ENCODE measurements around the gene KAT6B. TPM values are rescaled to one million over a fixed set of nuclear protein-coding genes. Genes with fewer than 3 reads are reported as not detected.

Gene KAT6B
- total RNA-seq, 1 experiment from 2014 or later: 14.9 TPM

GRCh38 chr10:74947781-74948401, 121.5 kb downstream of the KAT6B start:
- CTCF ChIA-PET: no interaction called here
- Histone ChIP-seq H3K36me3 (ENCODE audit: control insufficient read depth, insufficient read depth, low read length) (no peaks in the 10 kb centered on the region), H3K4me3 (ENCODE audit: low read depth, low read length) (no peak overlapping the region), H3K4me1 (peaks cover 7% of the 10 kb centered on the region), H3K27me3 (replicated peaks; ENCODE audit: control insufficient read depth, insufficient read depth, low read length) (no peaks in the 10 kb centered on the region), H3K9me3 (no peaks in the 10 kb centered on the region)
- no peaks in the 10 kb centered on the region for H3K4me1 Mint-ChIP-seq (ENCODE audit: low read depth, unreplicated experiment)
- H3K27me3 Mint-ChIP-seq (ENCODE audit: insufficient read depth, unreplicated experiment): no peaks in the 10 kb centered on the region
- no peak overlapping the region for H3K27ac Mint-ChIP-seq (ENCODE audit: unreplicated experiment)
- no peaks in the 10 kb centered on the region for H3K36me3 Mint-ChIP-seq (ENCODE audit: insufficient read depth, unreplicated experiment)
- H3K4me3 Mint-ChIP-seq (ENCODE audit: unreplicated experiment): no peak overlapping the region
- intact Hi-C loops (cut with micrococcal nuclease; ENCODE audit: unreplicated experiment): no loop called here
- TF ChIP-seq, protein P1, sequence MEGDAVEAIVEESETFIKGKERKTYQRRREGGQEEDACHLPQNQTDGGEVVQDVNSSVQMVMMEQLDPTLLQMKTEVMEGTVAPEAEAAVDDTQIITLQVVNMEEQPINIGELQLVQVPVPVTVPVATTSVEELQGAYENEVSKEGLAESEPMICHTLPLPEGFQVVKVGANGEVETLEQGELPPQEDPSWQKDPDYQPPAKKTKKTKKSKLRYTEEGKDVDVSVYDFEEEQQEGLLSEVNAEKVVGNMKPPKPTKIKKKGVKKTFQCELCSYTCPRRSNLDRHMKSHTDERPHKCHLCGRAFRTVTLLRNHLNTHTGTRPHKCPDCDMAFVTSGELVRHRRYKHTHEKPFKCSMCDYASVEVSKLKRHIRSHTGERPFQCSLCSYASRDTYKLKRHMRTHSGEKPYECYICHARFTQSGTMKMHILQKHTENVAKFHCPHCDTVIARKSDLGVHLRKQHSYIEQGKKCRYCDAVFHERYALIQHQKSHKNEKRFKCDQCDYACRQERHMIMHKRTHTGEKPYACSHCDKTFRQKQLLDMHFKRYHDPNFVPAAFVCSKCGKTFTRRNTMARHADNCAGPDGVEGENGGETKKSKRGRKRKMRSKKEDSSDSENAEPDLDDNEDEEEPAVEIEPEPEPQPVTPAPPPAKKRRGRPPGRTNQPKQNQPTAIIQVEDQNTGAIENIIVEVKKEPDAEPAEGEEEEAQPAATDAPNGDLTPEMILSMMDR (IDR thresholded peaks at IDR 0.05; ENCODE audit: insufficient read depth in 1 of 2, low read depth in 1 of 2, low read length in 1 of 2, severe bottlenecking in 1 of 2, unreplicated experiment in 1 of 2): no peak
- DNase-seq: no peak
- POLR2A ChIA-PET: no interaction called here
- BruUV-seq (replicated peaks): no TSS peak
- H3K9me3 Mint-ChIP-seq (ENCODE audit: unreplicated experiment): no peaks in the 10 kb centered on the region

DNA sequence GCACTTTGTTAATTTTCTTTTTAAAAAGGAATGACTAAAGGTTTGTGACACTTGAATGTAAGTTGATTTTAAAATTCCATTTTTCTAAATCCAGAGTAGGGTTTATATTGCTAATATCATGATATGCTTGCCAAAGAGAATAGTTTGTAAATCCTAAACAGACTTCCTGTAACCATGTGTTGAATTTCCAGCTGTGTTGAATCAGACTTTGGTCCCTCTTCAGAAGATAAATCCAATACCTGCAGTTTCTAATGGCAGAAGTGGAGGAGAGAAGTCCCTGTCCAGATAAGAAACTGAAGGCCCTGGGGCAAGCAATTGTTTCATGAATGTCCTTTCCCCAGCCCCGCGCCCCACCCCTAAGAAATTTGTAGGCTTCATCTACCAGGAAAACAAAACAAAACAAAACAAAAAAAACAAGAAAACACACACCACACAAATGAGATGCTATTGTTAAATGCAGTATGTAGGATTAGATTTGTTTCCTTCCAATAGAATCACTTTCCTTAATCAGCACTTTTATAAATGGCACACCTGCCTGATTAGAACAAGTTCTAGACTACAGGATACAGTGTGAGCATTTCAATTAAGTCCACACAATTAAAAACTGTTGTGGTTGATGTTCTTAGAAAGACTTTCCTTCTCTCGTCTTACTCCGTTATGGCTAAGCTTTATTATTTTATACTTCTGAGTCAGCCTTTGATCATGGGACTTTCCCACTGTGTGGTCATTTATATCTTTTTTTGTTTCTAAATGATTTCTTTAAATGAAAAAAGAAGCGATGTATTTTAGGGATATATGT, 122.8 kb downstream of the KAT6B start:
- no TSS peak for BruUV-seq (replicated peaks)
- Mint-ChIP-seq H3K27me3 (ENCODE audit: insufficient read depth, unreplicated experiment) (no peaks in the 10 kb centered on the region), H3K27ac (ENCODE audit: unreplicated experiment) (no peak overlapping the region), H3K9me3 (ENCODE audit: unreplicated experiment) (no peaks in the 10 kb centered on the region), H3K4me3 (ENCODE audit: unreplicated experiment) (no peak overlapping the region), H3K36me3 (ENCODE audit: insufficient read depth, unreplicated experiment) (no peaks in the 10 kb centered on the region), H3K4me1 (ENCODE audit: low read depth, unreplicated experiment) (no peaks in the 10 kb centered on the region)
- no peaks in the 10 kb centered on the region for H3K27me3 ChIP-seq (replicated peaks; ENCODE audit: control insufficient read depth, insufficient read depth, low read length)
- peaks cover 12% of the 10 kb centered on the region for H3K4me1 ChIP-seq
- intact Hi-C loops (cut with micrococcal nuclease; ENCODE audit: unreplicated experiment): no loop called here
- ChIA-PET POLR2A (no interaction called here), CTCF (no interaction called here)
- no peaks in the 10 kb centered on the region for H3K36me3 ChIP-seq (ENCODE audit: control insufficient read depth, insufficient read depth, low read length)
- H3K4me3 ChIP-seq (ENCODE audit: low read depth, low read length): no peak overlapping the region
- TF ChIP-seq, protein P1 (IDR thresholded peaks at IDR 0.05; ENCODE audit: insufficient read depth in 1 of 2, low read depth in 1 of 2, low read length in 1 of 2, severe bottlenecking in 1 of 2, unreplicated experiment in 1 of 2): no peak
- H3K9me3 ChIP-seq: no peaks in the 10 kb centered on the region
- DNase-seq: no peak

DNA sequence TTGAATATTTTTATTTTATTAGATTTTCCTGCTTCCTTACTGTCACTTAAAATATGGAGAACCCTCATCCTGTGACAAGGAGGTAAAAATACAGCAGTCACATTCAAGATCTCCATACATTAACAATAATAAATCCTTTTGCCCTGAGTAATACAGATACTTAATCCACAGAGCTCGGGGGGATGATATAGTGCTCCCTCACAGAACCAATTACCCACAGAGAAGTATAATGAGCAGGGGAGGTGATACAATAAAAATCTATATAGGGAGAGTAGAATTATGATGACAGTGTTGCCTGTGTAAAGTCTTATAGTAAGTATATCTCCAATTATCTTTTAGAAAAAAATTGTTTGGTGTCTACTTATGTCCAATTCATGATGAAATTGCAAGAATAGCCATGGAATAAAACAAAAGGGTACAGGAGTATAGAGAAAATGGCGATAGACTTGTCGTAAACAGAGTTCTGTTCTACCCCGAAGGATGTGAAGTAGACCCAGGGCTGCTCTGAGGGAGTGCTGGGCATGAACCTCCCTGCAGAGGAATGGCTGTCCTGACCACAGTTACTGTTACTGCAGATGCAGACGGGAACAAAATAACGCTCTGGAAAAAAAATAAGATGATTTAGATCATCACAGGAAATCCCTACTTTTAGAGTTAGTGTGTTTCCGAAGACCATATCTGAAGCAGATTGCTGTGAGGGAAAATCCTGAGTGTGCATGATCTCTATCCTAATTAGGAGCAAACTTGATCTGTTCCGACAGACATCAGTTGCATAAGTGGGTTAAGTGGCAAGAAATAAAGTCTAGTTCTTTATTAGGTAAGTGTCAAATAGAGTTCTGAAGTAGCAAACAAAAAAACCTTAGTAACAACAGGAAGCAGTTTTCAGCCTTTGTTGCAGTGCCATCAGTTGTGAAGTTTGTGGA, 123.7 kb downstream of the KAT6B start:
- no peaks in the 10 kb centered on the region for H3K36me3 Mint-ChIP-seq (ENCODE audit: insufficient read depth, unreplicated experiment)

More for the DNA sequence above, 123.7 kb downstream of the KAT6B start:
- intact Hi-C loops (cut with micrococcal nuclease; ENCODE audit: unreplicated experiment): no loop called here
- no peak for DNase-seq
- POLR2A ChIA-PET: no interaction called here
- no TSS peak for BruUV-seq (replicated peaks)
- Histone ChIP-seq H3K4me3 (ENCODE audit: low read depth, low read length) (no peak overlapping the region), H3K9me3 (no peaks in the 10 kb centered on the region), H3K27me3 (replicated peaks; ENCODE audit: control insufficient read depth, insufficient read depth, low read length) (no peaks in the 10 kb centered on the region), H3K4me1 (peaks cover 12% of the 10 kb centered on the region), H3K36me3 (ENCODE audit: control insufficient read depth, insufficient read depth, low read length) (no peaks in the 10 kb centered on the region)
- Mint-ChIP-seq H3K27me3 (ENCODE audit: insufficient read depth, unreplicated experiment) (no peaks in the 10 kb centered on the region), H3K27ac (ENCODE audit: unreplicated experiment) (no peak overlapping the region), H3K9me3 (ENCODE audit: unreplicated experiment) (no peaks in the 10 kb centered on the region), H3K4me1 (ENCODE audit: low read depth, unreplicated experiment) (no peaks in the 10 kb centered on the region), H3K4me3 (ENCODE audit: unreplicated experiment) (no peak overlapping the region)
- TF ChIP-seq, protein P1 (IDR thresholded peaks at IDR 0.05; ENCODE audit: insufficient read depth in 1 of 2, low read depth in 1 of 2, low read length in 1 of 2, severe bottlenecking in 1 of 2, unreplicated experiment in 1 of 2): no peak
- CTCF ChIA-PET: no interaction called here
